ENCODE results near the gene ZNF574.

Gene ZNF574

DNA sequence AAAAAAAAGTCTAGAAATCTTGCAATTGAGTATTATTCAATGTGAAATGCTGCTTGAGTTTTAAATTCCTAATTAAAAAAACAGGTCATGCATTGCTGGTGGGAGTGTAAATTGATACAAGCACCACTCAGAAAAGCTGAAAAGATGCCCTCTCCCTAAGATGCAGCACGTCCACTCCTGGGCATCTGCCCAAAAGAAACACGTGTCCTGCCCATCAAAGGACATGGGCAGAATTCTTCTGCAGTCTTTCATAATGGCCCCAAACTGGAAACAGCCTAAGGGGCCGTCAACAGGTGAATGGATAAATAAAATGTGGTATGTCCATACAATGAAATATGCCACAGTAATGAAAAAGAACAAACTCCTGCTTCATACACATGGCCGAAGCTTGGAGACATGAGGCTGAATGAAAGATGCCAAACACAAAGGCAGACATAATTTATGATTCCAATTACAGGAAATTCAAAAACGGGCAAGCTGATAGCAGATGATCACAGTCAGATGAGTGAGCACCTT lies 48.5 kb downstream of the ZNF574 start:
- DNase-seq (ENCODE audit: low spot score), result no peak

DNA sequence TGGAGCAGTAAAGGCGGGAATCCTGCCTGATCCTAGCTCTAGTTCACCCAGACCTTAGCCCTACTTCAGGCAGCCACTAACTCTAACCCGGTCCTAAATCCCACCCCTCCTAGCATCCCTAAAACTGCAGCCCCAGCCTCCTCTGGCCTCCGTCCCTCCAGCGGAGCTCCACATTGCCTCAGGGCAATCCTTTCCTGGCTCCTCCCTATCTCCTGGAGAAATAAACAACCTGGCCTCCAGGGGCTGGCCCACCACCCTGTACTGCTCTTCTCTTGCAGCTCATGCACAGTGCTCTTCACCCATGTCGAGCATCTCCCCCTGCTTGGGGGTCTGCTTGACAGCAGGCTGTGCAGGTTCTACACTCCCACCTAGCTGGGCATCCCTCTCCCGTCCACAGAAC lies 49.6 kb downstream of the ZNF574 start:
- DNase-seq (ENCODE audit: low spot score), result no peak

DNA sequence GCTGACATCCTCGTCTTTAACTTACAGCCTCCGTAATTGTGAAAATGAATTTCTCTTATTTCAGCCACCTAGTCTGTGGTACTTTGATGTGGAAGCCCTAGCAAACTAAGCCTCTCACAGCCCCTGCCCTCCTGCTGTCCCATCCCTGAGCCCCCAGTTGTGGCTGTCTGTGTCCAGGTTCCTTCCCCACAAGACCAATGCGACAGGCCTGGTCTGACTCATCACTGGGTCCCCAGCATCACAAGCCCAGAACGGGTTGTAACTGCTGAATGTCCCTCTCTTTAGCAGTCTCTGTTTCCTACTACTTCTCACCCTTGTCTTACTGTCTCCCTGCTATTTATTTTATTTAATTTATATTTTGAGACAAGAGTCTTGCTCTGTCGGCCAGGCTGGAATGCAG lies 50.6 kb downstream of the ZNF574 start:
- no peak for DNase-seq (ENCODE audit: low spot score)

DNA sequence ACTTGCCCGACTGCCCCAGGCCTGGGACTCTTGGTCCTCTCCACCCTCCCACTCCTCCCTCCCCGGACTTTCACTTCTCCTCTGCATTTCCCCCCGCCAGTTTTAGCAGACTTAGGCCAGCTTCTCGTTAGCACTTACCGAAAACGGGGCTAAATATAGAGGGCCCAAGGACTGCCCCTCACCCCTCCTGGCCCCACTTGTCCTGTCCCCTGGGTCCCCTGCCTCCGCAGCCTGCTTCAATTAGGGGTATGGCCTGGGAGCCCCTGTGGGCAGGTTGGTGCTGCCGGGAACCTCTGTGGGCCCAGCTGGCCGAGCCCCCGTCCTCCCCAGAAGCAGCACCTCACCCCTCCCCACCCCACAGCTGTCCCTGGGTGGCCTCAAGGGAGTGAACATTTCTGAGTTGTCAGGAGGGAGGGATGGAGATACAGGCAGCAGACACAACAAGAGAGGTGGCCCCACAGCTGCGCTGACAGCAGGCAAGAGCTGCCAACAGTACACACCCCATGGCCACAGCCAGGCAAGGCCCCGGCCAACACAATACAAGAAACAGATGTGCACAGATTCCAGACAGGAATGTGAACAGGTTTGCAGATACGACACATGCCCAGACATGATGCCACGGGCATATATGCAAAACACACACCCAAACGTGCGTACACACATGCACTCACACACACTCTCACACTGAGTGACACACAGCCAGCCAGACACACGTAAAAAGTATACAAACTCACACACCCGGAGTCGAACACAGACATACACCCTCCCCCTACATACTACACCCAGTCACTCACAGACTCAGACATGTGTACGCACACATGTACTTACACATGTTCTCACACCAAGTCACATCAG lies 53.7 kb downstream of the ZNF574 start:
- peak; percentile 54 for DNase-seq (ENCODE audit: low spot score)

DNA sequence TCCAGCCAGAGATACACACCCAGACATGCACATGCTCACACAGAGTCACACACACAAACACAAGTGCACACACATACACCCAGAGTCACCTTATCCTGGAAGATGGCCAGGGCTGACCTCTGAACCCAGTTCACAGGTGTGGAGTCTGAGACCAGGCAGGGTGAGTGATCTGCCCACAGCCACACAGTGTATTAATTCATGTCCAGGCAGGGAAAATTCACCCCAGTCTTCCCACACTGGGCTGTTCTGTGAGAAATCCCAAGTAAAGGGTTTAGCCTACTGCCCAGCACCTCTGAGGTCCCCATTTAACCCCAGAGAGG lies 54.2 kb downstream of the ZNF574 start:
- no peak for DNase-seq (ENCODE audit: low spot score)

Data from Ammon's horn (tissue), 1 donor.